NCI-H2171 treated with DMSO at 0.1 percent for 48 hours (cell line): Measurements from ENCODE around the gene C7orf57.
"Not testable (repeated sequence)": the region's sequence is repeated elsewhere in the genome, so short reads cannot be mapped to it uniquely, and the experiment has no call there.

ENCODE experiments used
- DNase-seq: peaks from one replicate; lab custom pipeline; 2025; lab: John Stamatoyannopoulos, UW

Gene C7orf57

DNA sequence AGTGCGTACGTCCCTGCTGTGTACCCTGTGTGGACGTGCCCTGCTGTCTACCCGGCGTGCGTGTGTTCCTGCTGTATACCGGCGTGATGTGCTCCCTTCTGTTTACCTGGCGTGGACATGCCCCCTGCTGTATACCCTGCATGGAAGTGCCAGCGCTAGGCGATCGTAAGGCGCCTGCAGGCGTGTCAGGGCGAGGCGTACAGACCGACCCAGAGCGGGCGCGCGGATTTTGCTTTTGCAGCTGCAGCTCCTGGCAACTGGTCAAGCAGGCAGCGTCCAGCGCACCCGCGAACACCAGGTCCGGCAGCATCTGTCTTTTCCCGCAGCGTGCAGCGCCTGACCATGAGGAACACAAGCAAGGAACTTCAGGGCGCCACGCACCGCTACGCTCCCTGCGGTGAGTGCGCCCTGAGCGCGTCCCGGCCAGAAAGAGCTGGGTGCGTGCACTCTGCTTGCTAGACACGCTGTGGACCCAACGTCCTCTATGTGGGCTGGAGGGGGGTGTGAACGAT is 680 bp downstream of the C7orf57 start:
- DNase-seq: no peak

DNA sequence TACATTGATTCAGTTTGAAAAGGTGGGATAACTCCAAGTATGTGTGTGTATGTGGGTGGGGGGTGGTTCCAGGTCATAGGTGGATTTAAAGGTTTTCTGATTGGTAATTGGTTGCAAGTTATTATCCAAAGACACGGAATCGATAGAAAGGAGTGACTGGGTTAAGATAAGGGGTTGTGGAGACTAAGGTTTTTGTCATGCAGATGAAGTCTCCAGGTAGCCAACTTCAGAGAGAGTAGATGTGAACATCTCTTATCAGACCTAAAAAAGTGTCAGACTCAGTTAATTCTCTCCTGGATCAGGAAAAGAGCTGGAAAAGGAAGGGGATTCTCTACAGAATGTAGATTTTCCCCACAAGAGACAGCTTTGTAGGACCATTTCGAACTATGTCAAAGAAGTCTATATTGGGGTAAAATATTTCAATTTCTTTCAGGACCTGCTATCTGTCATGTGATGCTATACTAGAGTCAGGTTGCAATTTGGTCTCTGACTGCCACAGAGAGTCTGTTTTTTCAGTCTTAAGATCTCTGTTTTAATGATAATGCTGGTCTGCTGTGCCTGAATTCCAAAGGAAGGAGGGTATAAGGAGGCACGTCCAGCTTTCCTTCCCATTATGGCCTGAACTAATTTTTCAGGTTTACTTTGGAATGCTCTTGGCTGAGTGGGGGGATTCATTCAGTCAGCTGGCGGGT is 3.6 kb downstream of the C7orf57 start:
- no peak for DNase-seq

DNA sequence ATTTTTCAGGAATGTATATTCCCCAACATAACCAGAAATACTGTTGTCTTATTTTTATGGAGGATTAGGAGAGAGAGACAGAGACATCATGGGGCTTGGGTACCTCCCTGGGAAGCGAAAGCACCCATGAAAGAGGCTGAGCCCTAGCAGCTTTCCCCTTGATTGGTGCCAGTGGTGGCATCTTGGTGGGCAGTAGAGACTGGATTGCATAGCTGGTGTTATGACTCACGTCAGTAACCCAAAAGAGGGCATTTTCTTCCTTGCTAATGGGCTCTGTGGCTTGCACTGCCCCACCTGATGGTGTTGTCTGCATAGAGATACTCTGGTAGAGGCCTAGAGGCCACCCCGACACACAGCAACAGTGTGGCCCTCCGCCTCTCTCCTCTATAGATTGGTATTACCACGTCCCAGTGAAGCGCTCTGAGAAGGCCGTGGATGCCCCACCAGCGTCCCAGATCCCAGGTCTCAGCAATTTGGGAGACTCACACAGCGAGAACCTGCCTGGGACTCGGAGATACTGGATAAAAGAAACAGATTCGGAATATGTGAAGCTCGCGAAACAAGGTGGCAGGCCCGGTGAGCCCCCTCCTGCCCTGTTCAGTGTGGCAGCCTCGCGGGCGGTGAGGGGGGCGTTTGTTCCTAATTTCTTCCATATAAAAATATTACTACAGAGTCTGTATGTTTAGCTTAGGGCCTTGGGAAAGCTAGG is 5.8 kb downstream of the C7orf57 start:
- DNase-seq: no peak

GRCh38 chr7:48041653-48041970 is 6.3 kb downstream of the C7orf57 start:
- DNase-seq: no peak

- DNase-seq: no peak
These were observed 6.9 kb downstream of the C7orf57 start for GRCh38 chr7:48042216-48042615.

- DNase-seq: no peak
These were observed 7.3 kb downstream of the C7orf57 start for GRCh38 chr7:48042636-48043035.

DNA sequence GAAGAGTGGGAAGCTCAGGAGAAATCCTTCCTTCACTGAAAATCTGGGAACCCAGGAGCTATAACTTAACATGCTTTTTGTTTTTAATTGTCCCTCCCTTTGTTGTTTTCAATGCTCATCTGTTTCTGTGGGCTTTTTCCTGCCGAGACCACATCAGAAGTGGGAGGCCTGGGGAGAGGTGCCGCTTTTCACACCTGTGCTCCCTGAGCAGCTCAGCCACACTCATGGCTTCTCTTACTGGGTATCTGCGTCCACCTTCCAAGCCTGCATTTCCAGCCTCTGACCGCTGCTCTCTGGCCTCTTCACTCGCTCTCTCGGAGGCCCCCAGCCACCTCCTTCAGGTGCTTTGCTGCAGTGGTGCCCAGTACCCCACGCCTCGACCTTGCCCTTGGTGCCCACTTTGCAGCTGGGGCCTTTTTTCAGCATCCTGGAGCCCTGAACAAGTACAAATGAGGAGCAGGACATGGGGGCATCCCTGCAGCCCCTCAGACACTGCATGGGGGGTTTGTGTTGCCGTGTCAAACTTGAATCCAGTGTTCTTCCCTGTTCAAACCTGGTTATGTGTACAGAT is 9.9 kb downstream of the C7orf57 start:
- no peak for DNase-seq

- no peak for DNase-seq
These were observed 11.1 kb downstream of the C7orf57 start for GRCh38 chr7:48046458-48046857.

DNA sequence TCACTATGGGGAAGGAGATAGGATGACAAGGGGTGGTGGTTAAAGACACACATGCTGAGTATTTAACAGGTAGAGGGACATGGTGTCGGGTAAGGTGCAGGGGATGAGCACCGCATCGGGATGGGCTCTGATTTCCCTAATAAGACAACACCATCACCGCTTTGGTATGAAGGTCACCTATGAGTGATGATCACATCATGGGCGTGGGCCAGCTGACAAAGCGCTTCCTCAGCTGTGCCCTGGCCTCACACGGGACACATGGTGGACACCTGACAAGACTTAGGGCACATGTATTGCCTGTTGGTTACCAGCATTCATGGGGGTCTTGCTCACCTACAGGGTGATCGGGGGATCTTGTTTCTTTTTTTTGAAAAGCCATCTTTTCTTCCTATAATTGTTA is 12.8 kb downstream of the C7orf57 start:
- DNase-seq: no peak

- no peak for DNase-seq
These were observed 14.5 kb downstream of the C7orf57 start for GRCh38 chr7:48049850-48050249.

- DNase-seq: no peak
These were observed 17.4 kb downstream of the C7orf57 start for GRCh38 chr7:48052748-48053147.

GRCh38 chr7:48053736-48054135 is 18.4 kb downstream of the C7orf57 start:
- DNase-seq: no peak

GRCh38 chr7:48058990-48059389 is 23.6 kb downstream of the C7orf57 start:
- no peak for DNase-seq

GRCh38 chr7:48059706-48060105 is 24.4 kb downstream of the C7orf57 start:
- no peak for DNase-seq

GRCh38 chr7:48063985-48064384 is 28.6 kb downstream of the C7orf57 start:
- no peak for DNase-seq

DNA sequence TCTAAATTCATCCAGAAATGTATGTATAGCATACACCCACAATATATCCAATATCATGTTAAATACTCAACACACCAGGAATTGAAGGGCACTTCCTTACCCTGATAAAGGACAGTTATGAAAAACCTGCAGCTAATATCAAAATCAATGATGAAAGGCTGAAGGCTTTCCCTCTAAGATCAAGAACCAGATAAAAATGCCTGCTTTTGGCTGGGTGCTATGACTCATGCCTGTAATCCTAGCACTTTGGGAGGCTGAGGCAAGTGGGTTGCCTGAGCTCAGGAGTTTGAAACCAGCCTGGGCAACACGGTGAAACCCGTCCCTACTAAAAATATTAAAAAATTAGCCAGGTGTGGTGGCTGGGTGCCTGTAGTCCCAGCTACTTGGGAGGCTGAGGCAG is 32.1 kb downstream of the C7orf57 start:
- DNase-seq: no peak

DNA sequence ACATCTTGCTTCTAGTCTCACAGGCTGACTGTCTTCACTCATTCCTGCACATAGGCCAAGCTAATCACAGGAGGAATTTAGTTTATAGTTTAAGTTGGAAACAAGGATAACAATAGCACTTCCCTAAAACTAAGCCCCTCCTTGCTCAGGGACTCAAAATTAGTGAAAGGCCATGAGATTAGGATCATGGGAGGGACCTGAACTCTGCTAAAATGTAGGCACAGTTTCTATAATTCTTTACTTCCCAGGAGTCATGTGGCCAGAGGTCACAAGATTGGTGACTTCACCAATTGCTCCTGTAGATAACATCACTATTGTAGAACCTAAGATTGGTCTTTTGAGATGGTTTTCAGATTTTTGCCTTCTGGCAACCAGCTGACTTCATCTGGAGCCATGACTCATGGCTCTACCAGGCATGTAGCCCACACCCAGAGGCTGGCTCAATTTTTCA is 38.9 kb downstream of the C7orf57 start:
- no peak for DNase-seq

GRCh38 chr7:48077423-48077822 is 42.1 kb downstream of the C7orf57 start:
- DNase-seq: no peak

DNA sequence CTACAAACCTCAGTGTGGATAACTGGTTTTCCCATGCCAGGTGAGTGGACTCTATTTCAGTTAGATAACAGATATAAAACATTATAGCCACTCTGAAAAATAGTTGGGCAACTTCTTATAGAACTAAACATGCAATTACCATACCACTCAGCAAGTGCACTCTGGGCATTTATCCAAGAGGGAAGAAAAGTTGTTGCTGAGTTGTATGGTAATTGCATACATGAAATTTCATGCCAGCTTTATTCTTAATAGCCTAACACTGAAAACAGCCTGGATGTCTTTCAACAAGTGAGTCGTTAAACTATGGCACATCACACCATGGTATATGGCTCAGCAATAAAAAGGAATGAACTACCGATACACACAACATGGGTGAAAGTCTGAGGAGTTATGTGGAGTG is 43.1 kb downstream of the C7orf57 start:
- DNase-seq: no peak

GRCh38 chr7:48082378-48082777 is 47.0 kb downstream of the C7orf57 start:
- DNase-seq: not testable (repeated sequence)

- no peak for DNase-seq
These were observed 47.9 kb downstream of the C7orf57 start for GRCh38 chr7:48083114-48083830.

- no peak for DNase-seq
These were observed 49.5 kb downstream of the C7orf57 start for GRCh38 chr7:48084727-48085432.
